Stimulated activated CD8-positive, alpha-beta memory T cell treated with anti-CD3 and anti-CD28 coated beads, Interleukin-4, amount 100 ng/mL, for 24 hours (primary cell): ENCODE data around the gene SLC9A5.
A peak's percentile ranks its signal among the peaks of the same experiment; 100 is the strongest.

ENCODE experiments used
- DNase-seq: peaks from one replicate; pipeline ENCODE4 v3.0.0-alpha.2; 2020; ENCODE audit warnings: low read depth

The SLC9A5 gene

DNA sequence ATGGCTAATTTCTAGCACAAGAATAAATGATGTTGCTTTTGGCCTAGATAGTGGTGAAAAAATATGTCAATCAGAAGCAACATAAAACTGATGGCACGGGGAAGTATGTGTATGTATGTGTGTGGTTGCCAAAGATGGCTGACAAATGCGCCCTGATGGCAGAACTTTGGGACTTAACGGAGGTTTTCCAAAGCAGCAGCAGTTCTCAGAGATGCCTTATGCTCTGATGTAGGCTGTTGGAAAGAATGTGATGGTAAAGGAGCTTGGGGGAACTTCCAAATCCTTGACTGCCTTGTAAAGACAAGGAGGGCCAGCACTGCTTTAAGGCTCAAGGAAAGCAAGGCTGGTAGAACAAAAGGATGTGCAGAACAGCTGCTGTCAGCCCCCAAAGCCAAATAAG lies 61.8 kb downstream of the SLC9A5 start:
- no peak for DNase-seq

DNA sequence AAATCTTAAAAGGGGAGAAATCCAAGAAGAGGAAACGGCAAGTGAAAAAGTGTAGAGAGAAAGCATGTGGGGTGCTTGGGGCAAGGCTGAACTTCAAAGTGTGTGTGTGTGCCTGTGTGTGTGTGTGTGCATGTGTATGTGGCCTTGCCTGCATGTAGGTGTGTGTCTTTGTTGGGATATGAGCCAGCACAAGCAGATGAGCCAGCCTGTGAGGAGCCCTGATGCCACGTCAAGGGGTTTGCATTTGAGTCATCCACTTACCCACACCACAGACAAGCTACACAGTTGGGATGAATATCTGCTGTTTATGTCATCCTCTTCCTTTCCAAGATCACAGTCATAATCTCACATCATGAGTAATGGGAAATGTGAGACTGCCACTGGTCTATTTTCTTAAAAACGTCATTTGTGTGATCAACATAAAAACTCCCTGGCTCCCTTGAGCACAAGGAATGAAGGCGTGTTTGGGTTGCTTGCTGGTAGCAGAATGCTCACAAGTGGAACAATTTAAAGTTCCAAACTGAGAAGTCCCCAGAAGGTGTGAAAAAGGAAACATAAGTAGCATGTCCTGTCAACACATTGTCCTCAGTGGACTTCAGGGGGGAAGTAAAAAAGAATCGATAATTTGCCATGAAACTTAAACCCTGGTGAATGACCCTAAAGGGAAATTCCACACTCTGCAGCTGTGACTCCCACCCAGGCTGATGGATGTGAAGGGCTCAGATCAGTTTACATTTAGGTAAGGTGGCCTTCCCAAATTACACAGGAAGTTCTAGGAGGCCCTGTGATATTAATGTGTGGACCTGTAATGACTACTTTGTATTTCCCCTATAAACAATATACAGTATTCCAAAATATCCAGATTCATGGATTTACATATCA lies 63.1 kb downstream of the SLC9A5 start:
- peak; percentile 64 for DNase-seq

DNA sequence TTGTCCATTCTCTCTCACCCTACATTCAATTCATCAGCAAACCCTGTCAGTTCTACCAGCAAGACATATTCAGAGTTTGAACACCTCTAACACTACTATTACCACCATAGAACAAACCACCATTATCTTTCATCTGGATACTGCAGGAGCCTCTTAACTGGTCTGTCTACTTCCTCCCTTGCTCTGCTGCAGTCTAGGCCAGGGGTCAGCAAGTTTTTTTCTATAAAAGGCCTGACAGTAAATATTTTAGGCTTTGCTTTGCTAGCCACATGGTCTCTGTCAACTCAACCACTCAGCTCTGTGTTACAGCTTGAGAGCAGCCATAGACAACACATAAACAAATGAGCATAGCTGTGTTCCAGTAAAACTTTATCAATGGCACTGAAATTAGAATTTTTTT lies 63.9 kb downstream of the SLC9A5 start:
- no peak for DNase-seq

DNA sequence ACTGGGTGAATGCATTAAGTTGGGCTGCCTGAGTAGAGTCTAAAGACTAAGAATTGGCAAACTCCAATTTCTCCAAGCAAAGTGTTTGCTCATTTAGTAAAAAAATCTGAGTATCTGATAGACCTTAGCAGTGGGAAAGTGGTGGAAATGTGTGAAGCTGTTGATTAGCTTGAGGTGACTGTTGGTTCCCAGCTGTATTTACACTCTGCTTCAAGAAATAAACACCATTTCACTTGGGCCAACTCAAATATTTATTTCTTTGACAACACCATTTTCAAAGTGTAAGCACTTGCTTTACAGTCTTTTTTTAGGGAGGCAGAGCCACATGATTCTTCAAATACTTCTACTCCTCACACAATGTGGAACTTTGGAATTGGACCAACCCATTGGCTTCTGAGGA lies 69.1 kb downstream of the SLC9A5 start:
- no peak for DNase-seq
